ENCODE data around the gene KIF2A. TPM values are rescaled to one million over a fixed set of nuclear protein-coding genes. Genes with fewer than 3 reads are reported as not detected.

The KIF2A gene
- total RNA-seq, 1 experiment from 2014 or later = 86.1 TPM

- no peak overlapping the region for H3K27ac Mint-ChIP-seq
- no peak overlapping the region for H3K4ac ChIP-seq (ENCODE audit: low read depth, low read length)
- H3K27ac ChIP-seq (ENCODE audit: insufficient read length, low read depth, low read length) = no peak overlapping the region
- no peak overlapping the region for H2AK5ac ChIP-seq (ENCODE audit: insufficient read length, low read length)
- WGBS (ENCODE audit: extremely low coverage, insufficient read length, low lambda C conversion rate) = no CpG with 5 or more reads among the region's 1 CpG
- H3K27me3 Mint-ChIP-seq (ENCODE audit: low read depth) = no peaks in the 10 kb centered on the region
- no peak for DNase-seq
- H3T11ph ChIP-seq (ENCODE audit: low read length) = no peak overlapping the region
- H2BK120ac ChIP-seq (ENCODE audit: low read depth, low read length, poor library complexity, severe bottlenecking) = no peak overlapping the region
- H2BK20ac ChIP-seq (ENCODE audit: low read depth, low read length, poor library complexity, severe bottlenecking) = no peak overlapping the region
- peaks cover 0 to 3% of the 10 kb centered on the region in 2 experiments; a peak in 1 of 4 replicates for H3K4me1 Mint-ChIP-seq
- H2AFZ ChIP-seq (ENCODE audit: low read length) = no peak overlapping the region
- peaks cover 0 to 10% (median 1%) of the 10 kb centered on the region in 3 experiments; a peak in 4 of 7 replicates for H3K36me3 Mint-ChIP-seq (ENCODE audit: insufficient read depth in 1 of 3, low read depth in 3 of 3)
- H3K4me1 ChIP-seq (ENCODE audit: insufficient read depth, low read length) = no peaks in the 10 kb centered on the region
- no peak overlapping the region for H3K23ac ChIP-seq (ENCODE audit: insufficient read length, low read depth, low read length)
- H2BK15ac ChIP-seq (ENCODE audit: low read depth, low read length) = no peak overlapping the region
- H2BK12ac ChIP-seq (ENCODE audit: insufficient read length, low read depth, low read length) = no peak overlapping the region
- peaks cover 8% of the 10 kb centered on the region for H3K79me1 ChIP-seq (ENCODE audit: insufficient read depth, low read depth, low read length, poor library complexity, severe bottlenecking)
- H3K18ac ChIP-seq (ENCODE audit: insufficient read length, low read depth, low read length) = no peak overlapping the region
- H4K5ac ChIP-seq (ENCODE audit: insufficient read length, low read depth, low read length) = no peak overlapping the region
- H3K56ac ChIP-seq (ENCODE audit: insufficient read length, low read depth, low read length) = no peak overlapping the region
- H3K27me3 ChIP-seq (ENCODE audit: insufficient read depth, low read length) = no peaks in the 10 kb centered on the region
- no peak overlapping the region for H3K14ac ChIP-seq (ENCODE audit: insufficient read depth, low read length)
- no peaks in the 10 kb centered on the region for H4K20me1 ChIP-seq (ENCODE audit: control insufficient read depth, insufficient read depth, insufficient read length)
- no peak overlapping the region for H3K4me2 ChIP-seq (ENCODE audit: insufficient read depth, insufficient read length, low read length)
- H4K91ac ChIP-seq (ENCODE audit: insufficient read length, low read depth, low read length) = no peak overlapping the region
- H3K79me2 ChIP-seq (ENCODE audit: insufficient read depth, low read length) = peaks cover 15% of the 10 kb centered on the region; the same call in 1 of the 2 replicates
- peak; percentile 66 for TF ChIP-seq CTCF (conservative IDR thresholded peaks at IDR 0.05)
- H3K9me3 Mint-ChIP-seq = no peaks in the 10 kb centered on the region
- H3K9ac ChIP-seq (ENCODE audit: extremely low read depth, insufficient read length, low read length) = no peak overlapping the region
- no peaks in the 10 kb centered on the region for H3K9me3 ChIP-seq (ENCODE audit: control insufficient read depth, low read depth, low read length)
- H2BK5ac ChIP-seq (ENCODE audit: insufficient read length, low read length) = no peak overlapping the region
- no peak overlapping the region for H4K8ac ChIP-seq (replicated peaks; ENCODE audit: insufficient read length, low read depth, low read length)
- no peaks in the 10 kb centered on the region for H3K23me2 ChIP-seq (ENCODE audit: insufficient read length, low read depth, low read length, poor library complexity, severe bottlenecking)
- no peak overlapping the region for H3K4me3 Mint-ChIP-seq
Observed at GRCh38 chr5:62340392-62340791, 34.4 kb downstream of the KIF2A start.

Measured in H9 (cell line).